Stimulated activated naive CD4-positive, alpha-beta T cell (primary cell): ENCODE measurements around the gene CHD1L.
"Not testable (repeated sequence)": the region's sequence is repeated elsewhere in the genome, so short reads cannot be mapped to it uniquely, and the experiment has no call there.

Experiments used
- DNase-seq, 6 experiments: peaks; one replicate each; lab custom pipeline; 2025; lab: John Stamatoyannopoulos, UW

CHD1L gene

GRCh38 chr1:147233903-147234302 lies 8.6 kb upstream of the CHD1L start:
- not testable (repeated sequence) for DNase-seq

- DNase-seq: no peak
Measured at GRCh38 chr1:147235822-147236221, 6.7 kb upstream of the CHD1L start.

GRCh38 chr1:147236448-147236847 lies 6.0 kb upstream of the CHD1L start:
- no peak for DNase-seq

GRCh38 chr1:147236959-147237791 lies 5.3 kb upstream of the CHD1L start:
- no peak for DNase-seq

GRCh38 chr1:147238053-147238902 lies 4.2 kb upstream of the CHD1L start:
- DNase-seq: no peak

- DNase-seq: no peak
Measured at GRCh38 chr1:147238925-147239820, 3.3 kb upstream of the CHD1L start.

GRCh38 chr1:147240131-147240721 lies 2.3 kb upstream of the CHD1L start:
- DNase-seq: not testable (repeated sequence)

- no peak for DNase-seq
Measured at GRCh38 chr1:147241934-147242448, 493 bp upstream of the CHD1L start.

- peak in 2 of 6 experiments; percentile 19 to 39 for DNase-seq
Measured at GRCh38 chr1:147243228-147243685, 773 bp downstream of the CHD1L start.

- DNase-seq: no peak
Measured at GRCh38 chr1:147243841-147244240, 1.4 kb downstream of the CHD1L start.

- no peak for DNase-seq
Measured at GRCh38 chr1:147245129-147245528, 2.6 kb downstream of the CHD1L start.

- no peak for DNase-seq
Measured at GRCh38 chr1:147245586-147246021, 3.1 kb downstream of the CHD1L start.

GRCh38 chr1:147246044-147246690 lies 3.7 kb downstream of the CHD1L start:
- no peak for DNase-seq

- DNase-seq: no peak
Measured at GRCh38 chr1:147246910-147247655, 4.6 kb downstream of the CHD1L start.

GRCh38 chr1:147247656-147248238 lies 5.3 kb downstream of the CHD1L start:
- no peak for DNase-seq

- peak in 1 of 6 experiments; percentile 4 for DNase-seq
Measured at GRCh38 chr1:147252540-147252939, 10.1 kb downstream of the CHD1L start.

GRCh38 chr1:147260956-147261355 lies 18.5 kb downstream of the CHD1L start:
- DNase-seq: no peak

GRCh38 chr1:147264158-147264768 lies 21.8 kb downstream of the CHD1L start:
- no peak for DNase-seq

- no peak for DNase-seq
Measured at GRCh38 chr1:147266381-147266780, 23.9 kb downstream of the CHD1L start.
